ENCODE measurements around the gene ARIH2. TPM values are rescaled to one million over a fixed set of nuclear protein-coding genes. Genes with fewer than 3 reads are reported as not detected.
"Not testable (repeated sequence)": the region's sequence is repeated elsewhere in the genome, so short reads cannot be mapped to it uniquely, and the experiment has no call there.

ARIH2 gene
- polyA plus RNA-seq, 4 donors: 57.0 to 99.7 (median 78.8) TPM

- DNase-seq (ENCODE audit: low read depth in 4 of 4, low spot score in 2 of 4): no peak
Measured at GRCh38 chr3:48997714-48998637, 79.3 kb downstream of the ARIH2 start.

- DNase-seq (ENCODE audit: low read depth in 4 of 4, low spot score in 2 of 4): no peak
Measured at GRCh38 chr3:48999085-48999858, 80.6 kb downstream of the ARIH2 start.

GRCh38 chr3:49001155-49001554 is 82.5 kb downstream of the ARIH2 start:
- DNase-seq (ENCODE audit: low read depth in 4 of 4, low spot score in 2 of 4): no peak

DNA sequence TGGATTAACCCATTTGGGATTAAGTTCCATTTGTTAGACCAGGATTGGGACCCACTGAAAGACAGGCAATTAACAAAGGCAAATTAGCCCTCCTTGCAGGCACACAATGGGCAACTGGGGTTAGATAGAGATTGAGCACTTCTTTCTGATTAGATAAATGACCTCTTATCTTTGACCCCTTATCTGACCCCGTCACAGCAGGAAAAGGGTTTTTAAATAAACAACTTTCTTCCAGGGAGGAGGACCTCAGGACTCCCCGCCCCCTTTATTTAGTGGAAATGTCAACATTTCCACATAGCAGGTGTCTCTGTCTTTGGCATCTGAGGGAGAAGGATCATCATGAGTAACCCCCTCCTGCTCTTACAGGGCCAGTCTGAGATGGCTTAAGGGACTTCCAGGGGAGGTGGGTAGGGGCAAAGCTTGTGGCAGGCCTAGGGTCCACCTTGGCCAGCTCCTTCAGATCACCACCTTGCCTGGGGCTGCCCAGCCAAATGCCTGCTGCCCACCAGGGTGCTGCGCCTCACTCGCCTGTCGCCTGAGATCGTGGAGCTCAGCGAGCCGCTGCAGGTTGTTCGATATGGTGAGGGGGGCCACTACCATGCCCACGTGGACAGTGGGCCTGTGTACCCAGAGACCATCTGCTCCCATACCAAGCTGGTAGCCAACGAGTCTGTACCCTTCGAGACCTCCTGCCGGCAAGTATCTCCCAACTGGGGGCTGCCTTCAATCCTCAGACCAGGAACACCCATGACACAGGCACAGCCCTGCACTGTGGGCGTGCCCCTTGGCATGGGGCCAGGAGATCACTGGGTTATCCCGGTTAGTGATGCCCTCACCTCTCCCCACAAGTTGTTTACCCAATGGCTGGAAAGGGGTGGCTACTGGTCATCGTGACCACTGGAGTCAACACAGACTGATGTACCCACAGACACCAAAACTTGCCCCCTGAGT is 86.0 kb downstream of the ARIH2 start:
- DNase-seq (ENCODE audit: low read depth in 4 of 4, low spot score in 2 of 4): no peak

DNA sequence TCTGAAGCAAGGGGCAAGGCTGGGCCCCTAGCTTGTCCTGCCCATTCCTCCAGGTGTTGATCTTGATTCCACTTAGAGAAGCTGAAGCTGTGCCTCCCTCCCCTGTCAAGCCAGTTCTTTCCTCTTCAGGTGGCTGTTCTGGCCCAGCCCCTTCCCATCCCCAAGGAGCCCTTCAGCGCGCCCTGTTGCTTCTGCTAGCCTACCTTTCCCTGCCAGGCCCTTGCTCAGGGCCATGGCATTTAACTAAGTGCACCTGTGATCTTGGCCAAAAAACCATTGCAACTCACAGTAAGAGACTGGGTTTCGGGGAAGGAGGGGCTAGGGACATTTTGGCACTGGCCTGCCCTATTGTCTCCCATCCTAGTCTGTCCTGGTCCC is 86.7 kb downstream of the ARIH2 start:
- no peak for DNase-seq (ENCODE audit: low read depth in 4 of 4, low spot score in 2 of 4)

DNA sequence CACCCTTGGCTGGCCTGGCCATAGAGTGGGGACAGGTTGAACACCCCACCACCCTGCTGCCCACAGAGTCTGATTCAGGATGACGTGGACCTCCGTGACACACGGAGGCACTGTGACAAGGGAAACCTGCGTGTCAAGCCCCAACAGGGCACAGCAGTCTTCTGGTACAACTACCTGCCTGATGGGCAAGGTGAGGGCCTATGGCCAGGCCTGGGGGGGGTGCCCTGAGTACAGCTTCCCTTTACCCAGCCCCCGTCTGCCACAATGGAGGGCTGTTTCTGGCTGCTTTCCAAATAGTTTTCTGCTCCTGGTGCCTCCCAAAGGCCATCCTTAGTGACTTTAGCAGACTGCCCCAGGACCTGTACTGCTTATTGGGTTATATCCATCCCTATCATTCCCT is 87.4 kb downstream of the ARIH2 start:
- DNase-seq (ENCODE audit: low read depth in 4 of 4, low spot score in 2 of 4): no peak

DNA sequence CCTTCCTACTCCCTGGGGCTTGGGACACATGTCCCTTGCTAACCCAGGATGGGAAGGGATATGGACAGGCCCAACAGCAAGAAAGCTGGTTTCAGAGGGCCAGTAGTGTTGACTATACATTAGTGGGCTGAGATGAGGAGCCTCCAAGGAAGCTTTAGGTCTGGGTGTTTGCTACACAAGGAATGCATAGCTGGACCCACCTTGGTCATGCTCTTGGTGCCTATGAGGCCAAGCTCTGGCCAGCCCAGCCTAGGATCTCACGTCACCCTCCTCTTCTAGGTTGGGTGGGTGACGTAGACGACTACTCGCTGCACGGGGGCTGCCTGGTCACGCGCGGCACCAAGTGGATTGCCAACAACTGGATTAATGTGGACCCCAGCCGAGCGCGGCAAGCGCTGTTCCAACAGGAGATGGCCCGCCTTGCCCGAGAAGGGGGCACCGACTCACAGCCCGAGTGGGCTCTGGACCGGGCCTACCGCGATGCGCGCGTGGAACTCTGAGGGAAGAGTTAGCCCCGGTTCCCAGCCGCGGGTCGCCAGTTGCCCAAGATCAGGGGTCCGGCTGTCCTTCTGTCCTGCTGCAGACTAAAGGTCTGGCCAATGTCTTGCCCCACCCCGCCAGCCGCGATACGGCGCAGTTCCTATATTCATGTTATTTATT is 87.9 kb downstream of the ARIH2 start:
- DNase-seq (ENCODE audit: low read depth in 4 of 4, low spot score in 2 of 4): no peak

DNA sequence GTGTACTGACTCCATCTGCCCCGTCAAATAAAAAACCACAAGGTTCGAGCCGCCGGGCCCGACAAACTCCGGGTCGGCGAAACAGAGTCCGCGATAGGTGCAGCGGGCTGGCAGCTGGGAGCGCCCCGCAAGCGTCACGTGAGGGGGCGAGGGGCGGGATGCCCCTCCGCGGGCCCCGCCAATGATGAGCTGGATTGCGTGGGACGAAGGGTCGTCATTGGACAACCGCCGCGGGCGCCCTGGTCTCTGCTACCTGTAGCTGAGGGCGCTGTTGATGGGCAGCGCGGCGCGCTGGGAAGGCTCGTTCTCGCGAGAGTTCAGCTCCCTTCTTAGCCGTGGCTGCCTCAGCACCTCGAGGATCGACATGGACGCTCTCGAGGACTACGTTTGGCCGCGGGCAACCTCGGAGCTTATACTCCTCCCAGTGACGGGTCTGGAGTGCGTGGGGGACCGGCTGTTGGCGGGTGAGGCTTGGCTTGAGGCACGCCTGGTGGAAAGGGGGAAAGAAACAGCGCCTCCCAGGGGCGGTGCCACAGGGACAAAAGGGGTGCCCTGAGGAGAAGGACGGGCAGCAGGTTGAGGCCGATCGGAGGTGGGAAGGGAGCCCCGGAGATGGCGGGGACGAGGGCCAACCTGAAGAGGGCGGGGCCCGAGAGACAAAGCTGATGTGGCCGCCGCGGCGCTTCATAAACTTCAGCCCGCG is 88.6 kb downstream of the ARIH2 start, which contains the start of gene WDR6:
WDR6 (plus strand) TSS at position 324 of the 703 bp plus-strand sequence; CDS start at position 365, 41 bp downstream.
- peak; percentile 87 to 95 (median 92) for DNase-seq (ENCODE audit: low read depth in 4 of 4, low spot score in 2 of 4)

- peak in 1 of 4 donors; percentile 72 for DNase-seq (ENCODE audit: low read depth in 4 of 4, low spot score in 2 of 4)
Measured at GRCh38 chr3:49007771-49008528, 89.3 kb downstream of the ARIH2 start.

GRCh38 chr3:49008627-49009026 is 90.0 kb downstream of the ARIH2 start:
- DNase-seq (ENCODE audit: low read depth in 4 of 4, low spot score in 2 of 4): not testable (repeated sequence)

- DNase-seq (ENCODE audit: low read depth in 4 of 4, low spot score in 2 of 4): no peak
Measured at GRCh38 chr3:49009396-49009795, 90.8 kb downstream of the ARIH2 start.

DNA sequence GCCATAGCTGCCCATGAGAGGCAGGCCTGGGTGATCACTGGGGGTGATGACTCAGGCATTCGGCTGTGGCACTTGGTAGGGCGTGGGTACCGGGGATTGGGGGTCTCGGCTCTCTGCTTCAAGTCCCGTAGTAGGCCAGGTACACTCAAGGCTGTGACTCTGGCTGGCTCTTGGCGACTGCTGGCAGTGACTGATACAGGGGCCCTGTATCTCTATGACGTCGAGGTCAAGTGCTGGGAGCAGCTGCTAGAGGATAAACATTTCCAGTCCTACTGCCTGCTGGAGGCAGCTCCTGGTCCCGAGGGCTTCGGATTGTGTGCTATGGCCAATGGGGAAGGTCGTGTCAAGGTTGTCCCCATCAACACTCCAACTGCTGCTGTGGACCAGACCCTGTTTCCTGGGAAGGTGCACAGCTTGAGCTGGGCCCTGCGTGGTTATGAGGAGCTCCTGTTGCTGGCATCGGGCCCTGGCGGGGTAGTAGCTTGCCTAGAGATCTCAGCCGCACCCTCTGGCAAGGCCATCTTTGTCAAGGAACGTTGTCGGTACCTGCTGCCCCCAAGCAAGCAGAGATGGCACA is 93.9 kb downstream of the ARIH2 start:
- no peak for DNase-seq (ENCODE audit: low read depth in 4 of 4, low spot score in 2 of 4)

DNA sequence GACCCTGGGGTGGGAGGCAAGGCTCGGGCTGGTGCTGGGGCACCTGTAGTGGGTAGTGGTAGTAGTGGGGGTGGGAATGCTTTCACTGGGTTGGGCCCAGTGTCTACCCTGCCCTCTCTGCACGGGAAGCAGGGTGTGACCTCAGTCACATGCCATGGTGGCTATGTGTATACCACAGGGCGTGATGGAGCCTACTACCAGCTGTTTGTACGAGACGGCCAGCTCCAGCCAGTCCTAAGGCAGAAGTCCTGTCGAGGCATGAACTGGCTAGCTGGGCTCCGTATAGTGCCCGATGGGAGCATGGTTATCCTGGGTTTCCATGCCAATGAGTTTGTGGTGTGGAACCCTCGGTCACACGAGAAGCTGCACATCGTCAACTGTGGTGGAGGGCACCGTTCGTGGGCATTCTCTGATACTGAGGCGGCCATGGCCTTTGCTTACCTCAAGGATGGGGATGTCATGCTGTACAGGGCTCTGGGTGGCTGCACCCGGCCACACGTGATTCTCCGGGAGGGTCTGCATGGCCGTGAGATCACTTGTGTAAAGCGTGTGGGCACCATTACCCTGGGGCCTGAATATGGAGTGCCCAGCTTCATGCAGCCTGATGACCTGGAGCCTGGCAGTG is 94.6 kb downstream of the ARIH2 start:
- DNase-seq (ENCODE audit: low read depth in 4 of 4, low spot score in 2 of 4): no peak

GRCh38 chr3:49013738-49014660 is 95.4 kb downstream of the ARIH2 start:
- no peak for DNase-seq (ENCODE audit: low read depth in 4 of 4, low spot score in 2 of 4)

- DNase-seq (ENCODE audit: low read depth in 4 of 4, low spot score in 2 of 4): no peak
Measured at GRCh38 chr3:49015072-49015471, 96.4 kb downstream of the ARIH2 start.

GRCh38 chr3:49015765-49016164 is 97.1 kb downstream of the ARIH2 start:
- DNase-seq (ENCODE audit: low read depth in 4 of 4, low spot score in 2 of 4): no peak

All from left renal cortex interstitium (tissue), 4 donors.